ENCODE results near the gene RYR3.

DNA sequence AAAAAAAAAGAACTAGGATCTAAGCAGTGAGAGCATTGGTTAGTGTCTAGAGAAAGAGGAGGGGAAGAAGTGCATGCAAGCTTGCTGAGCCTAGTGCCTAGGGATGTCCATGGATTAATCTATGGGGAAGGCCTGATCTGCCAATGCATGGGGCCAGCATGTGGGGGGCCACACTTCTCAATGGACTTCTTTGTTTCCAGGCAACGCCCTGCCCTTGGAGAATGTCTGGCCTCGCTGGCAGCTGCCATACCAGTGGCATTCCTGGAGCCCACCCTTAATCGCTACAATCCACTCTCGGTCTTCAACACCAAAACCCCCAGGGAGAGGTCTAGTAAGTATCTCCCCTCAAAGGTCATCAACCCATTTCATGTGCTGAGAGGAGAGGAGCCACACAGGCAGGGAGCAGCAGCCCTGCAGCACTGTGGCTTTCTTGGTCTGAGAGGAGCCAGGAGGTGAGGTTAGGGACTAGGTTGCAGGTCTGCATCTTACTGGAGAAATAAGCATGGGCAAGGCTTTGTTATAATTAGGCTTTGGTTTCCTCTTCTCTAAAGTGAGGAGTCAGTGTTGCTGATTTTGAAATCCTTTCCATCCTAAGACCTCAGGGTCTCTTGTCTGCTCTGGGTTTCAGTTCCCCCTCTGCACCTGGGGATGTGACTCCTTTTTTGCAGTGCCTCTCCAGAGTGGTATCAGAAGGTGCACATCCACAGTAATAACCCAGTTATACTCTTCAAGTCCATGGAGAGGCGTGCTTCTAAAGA lies 469.4 kb downstream of the RYR3 start:
- TF ChIP-seq ZNF660 (tag by site-specific recombination; IDR thresholded peaks at IDR 0.05), result no peak
- no peak for TF ChIP-seq YY1 (tag by site-specific recombination; IDR thresholded peaks at IDR 0.05)
- TF ChIP-seq, protein P1, sequence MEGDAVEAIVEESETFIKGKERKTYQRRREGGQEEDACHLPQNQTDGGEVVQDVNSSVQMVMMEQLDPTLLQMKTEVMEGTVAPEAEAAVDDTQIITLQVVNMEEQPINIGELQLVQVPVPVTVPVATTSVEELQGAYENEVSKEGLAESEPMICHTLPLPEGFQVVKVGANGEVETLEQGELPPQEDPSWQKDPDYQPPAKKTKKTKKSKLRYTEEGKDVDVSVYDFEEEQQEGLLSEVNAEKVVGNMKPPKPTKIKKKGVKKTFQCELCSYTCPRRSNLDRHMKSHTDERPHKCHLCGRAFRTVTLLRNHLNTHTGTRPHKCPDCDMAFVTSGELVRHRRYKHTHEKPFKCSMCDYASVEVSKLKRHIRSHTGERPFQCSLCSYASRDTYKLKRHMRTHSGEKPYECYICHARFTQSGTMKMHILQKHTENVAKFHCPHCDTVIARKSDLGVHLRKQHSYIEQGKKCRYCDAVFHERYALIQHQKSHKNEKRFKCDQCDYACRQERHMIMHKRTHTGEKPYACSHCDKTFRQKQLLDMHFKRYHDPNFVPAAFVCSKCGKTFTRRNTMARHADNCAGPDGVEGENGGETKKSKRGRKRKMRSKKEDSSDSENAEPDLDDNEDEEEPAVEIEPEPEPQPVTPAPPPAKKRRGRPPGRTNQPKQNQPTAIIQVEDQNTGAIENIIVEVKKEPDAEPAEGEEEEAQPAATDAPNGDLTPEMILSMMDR (tag by site-specific recombination; IDR thresholded peaks at IDR 0.05), result no peak
- TF ChIP-seq ZNF626 (tag by site-specific recombination; IDR thresholded peaks at IDR 0.05), result no peak
- TF ChIP-seq ZFP37 (tag by site-specific recombination; IDR thresholded peaks at IDR 0.05), result no peak
- no peak for TF ChIP-seq MYNN (tag by site-specific recombination; IDR thresholded peaks at IDR 0.05; ENCODE audit: borderline replicate concordance)

Measured in HEK293 (cell line).